HEK293 (cell line): ENCODE data around the gene MAPKAPK3.

Source experiments
- CTCF ChIA-PET: fragments of 350-600 bp; formaldehyde crosslinking; extraction: SDS; loops from one replicate; lab custom pipeline; 2021; ENCODE audit warnings: antibody characterized with exemption; lab: Yijun Ruan, JAX
- POLR2A ChIA-PET: fragments of 300-600 bp; formaldehyde crosslinking; extraction: SDS; loops from one replicate; lab custom pipeline; 2020; ENCODE audit warnings: antibody characterized with exemption, inconsistent platforms; lab: Yijun Ruan, JAX
- H3K27ac ChIP-seq: fragments of 200-500 bp; sonication (Bioruptor generic); 2 replicates; pipeline ENCODE4 v1.5.1; 2014; ENCODE audit warnings: low read depth, low read length, control low read depth, inconsistent platforms; ENCODE audit errors: extremely low read depth
- H3K36me3 ChIP-seq, 2 experiments: fragments of 200-500 bp in 1 of 2; sonication (Bioruptor generic) in 1 of 2; 1 replicate in 1 of 2; 2 replicates in 1 of 2; pipeline ENCODE4 v1.5.1; 2014 to 2017; ENCODE audit warnings: inconsistent platforms in 2 of 2, low read length in 2 of 2; ENCODE audit not compliant: control insufficient read depth in 2 of 2, insufficient read depth in 1 of 2
- H3K4me1 ChIP-seq: fragments of 200-500 bp; sonication (Bioruptor generic); 2 replicates; pipeline ENCODE4 v1.5.1; 2014; ENCODE audit warnings: mild to moderate bottlenecking, low read length, inconsistent platforms; ENCODE audit not compliant: control insufficient read depth, insufficient read depth
- H3K4me3 ChIP-seq: 2 replicates; pipeline ENCODE4 v1.5.1; 2011; ENCODE audit warnings: low read depth, mild to moderate bottlenecking, control low read depth, low read length, moderate library complexity
- H3K9me3 ChIP-seq: fragments of 200-500 bp; sonication (Bioruptor generic); 2 replicates; pipeline ENCODE4 v1.5.1; 2014; ENCODE audit warnings: low read depth, low read length, inconsistent platforms; ENCODE audit not compliant: control insufficient read depth, insufficient read depth
- GLI2 ChIP-seq: fragments of 450-650 bp; formaldehyde crosslinking; IDR thresholded peaks from 2 replicates; pipeline ENCODE4; 2017; ENCODE audit warnings: missing biosample characterization, missing genetic modification characterization, low read depth, borderline replicate concordance
- GLI4 ChIP-seq: fragments of 450-650 bp; formaldehyde crosslinking; IDR thresholded peaks from 2 replicates; pipeline ENCODE4 v1.5.1; 2016; ENCODE audit warnings: missing biosample characterization, missing genetic modification characterization
- GLIS1 ChIP-seq: fragments of 450-650 bp; formaldehyde crosslinking; IDR thresholded peaks from 2 replicates; pipeline ENCODE4 v1.5.1; 2016; ENCODE audit warnings: missing biosample characterization, missing genetic modification characterization
- RBAK ChIP-seq: fragments of 450-650 bp; formaldehyde crosslinking; IDR thresholded peaks from 2 replicates; pipeline ENCODE4 v1.5.1; 2016; ENCODE audit warnings: missing biosample characterization, missing genetic modification characterization
- SP2 ChIP-seq: fragments of 450-650 bp; formaldehyde crosslinking; IDR thresholded peaks from 2 replicates; pipeline ENCODE4 v1.5.1; 2016; ENCODE audit warnings: missing biosample characterization, missing genetic modification characterization
- TRIM28 ChIP-seq: IDR thresholded peaks from 2 replicates; pipeline ENCODE4 v1.6.1; 2011; ENCODE audit warnings: low read length, control low read depth, borderline replicate concordance
- YY2 ChIP-seq: fragments of 450-650 bp; formaldehyde crosslinking; IDR thresholded peaks from 2 replicates; pipeline ENCODE4 v1.5.1; 2016; ENCODE audit warnings: missing biosample characterization, missing genetic modification characterization
- ZBTB17 ChIP-seq: fragments of 450-650 bp; formaldehyde crosslinking; IDR thresholded peaks from 2 replicates; pipeline ENCODE4 v1.5.1; 2016; ENCODE audit warnings: missing biosample characterization, missing genetic modification characterization
- ZBTB48 ChIP-seq: fragments of 450-650 bp; formaldehyde crosslinking; IDR thresholded peaks from 2 replicates; pipeline ENCODE4 v1.5.1; 2016; ENCODE audit warnings: missing biosample characterization, missing genetic modification characterization
- ZBTB6 ChIP-seq: fragments of 450-650 bp; formaldehyde crosslinking; IDR thresholded peaks from 2 replicates; pipeline ENCODE4 v1.5.1; 2017; ENCODE audit warnings: missing biosample characterization, missing genetic modification characterization
- ZNF132 ChIP-seq: fragments of 450-650 bp; formaldehyde crosslinking; IDR thresholded peaks from 2 replicates; pipeline ENCODE4 v1.5.1; 2017; ENCODE audit warnings: missing biosample characterization, missing genetic modification characterization, borderline replicate concordance
- ZNF146 ChIP-seq: fragments of 450-650 bp; formaldehyde crosslinking; IDR thresholded peaks from 2 replicates; pipeline ENCODE4 v1.5.1; 2016; ENCODE audit warnings: missing biosample characterization, missing genetic modification characterization
- ZNF16 ChIP-seq: fragments of 450-650 bp; formaldehyde crosslinking; IDR thresholded peaks from 2 replicates; pipeline ENCODE4 v1.5.1; 2016; ENCODE audit warnings: low read depth, missing biosample characterization, missing genetic modification characterization
- ZNF184 ChIP-seq: fragments of 450-650 bp; IDR thresholded peaks from 2 replicates; pipeline ENCODE4 v1.5.1; 2018; ENCODE audit warnings: missing biosample characterization, mild to moderate bottlenecking, missing genetic modification characterization
- ZNF266 ChIP-seq: fragments of 450-650 bp; formaldehyde crosslinking; IDR thresholded peaks from 2 replicates; pipeline ENCODE4 v1.5.1; 2016; ENCODE audit warnings: missing biosample characterization, missing genetic modification characterization, low read depth
- ZNF292 ChIP-seq: fragments of 450-650 bp; formaldehyde crosslinking; IDR thresholded peaks from 2 replicates; pipeline ENCODE4 v1.5.1; 2016; ENCODE audit warnings: low read depth, missing biosample characterization, missing genetic modification characterization, borderline replicate concordance
- ZNF302 ChIP-seq: fragments of 450-650 bp; formaldehyde crosslinking; IDR thresholded peaks from 2 replicates; pipeline ENCODE4 v1.5.1; 2016; ENCODE audit warnings: missing biosample characterization, missing genetic modification characterization, low read depth
- ZNF473 ChIP-seq: fragments of 450-650 bp; formaldehyde crosslinking; IDR thresholded peaks from 2 replicates; pipeline ENCODE4 v1.5.1; 2017; ENCODE audit warnings: missing biosample characterization, missing genetic modification characterization
- ZNF513 ChIP-seq: fragments of 450-650 bp; IDR thresholded peaks from 2 replicates; pipeline ENCODE4 v1.5.1; 2018; ENCODE audit warnings: missing biosample characterization, missing genetic modification characterization
- ZNF514 ChIP-seq: fragments of 450-650 bp; formaldehyde crosslinking; IDR thresholded peaks from 2 replicates; pipeline ENCODE4 v1.5.1; 2016; ENCODE audit warnings: missing biosample characterization, missing genetic modification characterization
- ZNF544 ChIP-seq: fragments of 450-650 bp; formaldehyde crosslinking; IDR thresholded peaks from 2 replicates; pipeline ENCODE4 v1.5.0; 2017; ENCODE audit warnings: missing biosample characterization, missing genetic modification characterization
- ZNF610 ChIP-seq: fragments of 450-650 bp; formaldehyde crosslinking; IDR thresholded peaks from 2 replicates; pipeline ENCODE4 v1.5.1; 2016; ENCODE audit warnings: missing biosample characterization, missing genetic modification characterization, borderline replicate concordance
- ZNF629 ChIP-seq: fragments of 450-650 bp; formaldehyde crosslinking; IDR thresholded peaks from 2 replicates; pipeline ENCODE4 v1.5.1; 2017; ENCODE audit warnings: missing biosample characterization, missing genetic modification characterization
- ZNF658 ChIP-seq: fragments of 450-650 bp; formaldehyde crosslinking; IDR thresholded peaks from 2 replicates; pipeline ENCODE4; 2016; ENCODE audit warnings: missing biosample characterization, missing genetic modification characterization

Gene MAPKAPK3

GRCh38 chr3:50600841-50601591 lies 15.9 kb upstream of the MAPKAPK3 start (continued):
- 0 out of 2 replicates have a peak, but pooled peaks have one; percentile 24 for TF ChIP-seq ZBTB17 (tag by site-specific recombination)
- TF ChIP-seq YY2 = no peak
- TF ChIP-seq GLI4 (tag by site-specific recombination) = no peak
- peak; percentile 82 for TF ChIP-seq GLIS1 (tag by site-specific recombination)

GRCh38 chr3:50602595-50603191 lies 14.3 kb upstream of the MAPKAPK3 start:
- POLR2A ChIA-PET = no interaction called here
- H3K4me3 ChIP-seq = no peak overlapping the region
- TF ChIP-seq ZBTB6 (tag by site-specific recombination) (no peak), ZNF132 (no peak)
- TF ChIP-seq, all 188 proteins: peak for 0
- Histone ChIP-seq H3K4me1 (no peaks in the 10 kb centered on the region), H3K27ac (no peak overlapping the region), H3K9me3 (no peaks in the 10 kb centered on the region), H3K36me3 (peaks cover 0 to 3% of the 10 kb centered on the region in 2 experiments; a peak in 1 of 3 replicates)
- CTCF ChIA-PET = interaction anchor here (0.6 to 1.2 kb wide), 4 partner anchors 9 to 255 kb away, joined by 3 to 5 read pairs (median 3); partner anchors contain the start of gene CISH

GRCh38 chr3:50603261-50604109 lies 13.5 kb upstream of the MAPKAPK3 start:
- H3K36me3 ChIP-seq = peaks cover 0 to 3% of the 10 kb centered on the region in 2 experiments; a peak in 1 of 3 replicates
- H3K9me3 ChIP-seq = no peaks in the 10 kb centered on the region
- no peak overlapping the region for H3K4me3 ChIP-seq
- ChIA-PET POLR2A (no interaction called here), CTCF (interaction anchor here (0.6 kb wide), 1 partner anchor 57 kb away, joined by 3 read pairs; no protein-coding TSS in a partner anchor)
- H3K4me1 ChIP-seq = no peaks in the 10 kb centered on the region
- TF ChIP-seq ZNF473 = no peak
- TF ChIP-seq, all 188 proteins: peak for 0
- H3K27ac ChIP-seq = no peak overlapping the region

GRCh38 chr3:50604110-50604621 lies 12.8 kb upstream of the MAPKAPK3 start:
- no peak overlapping the region for H3K4me3 ChIP-seq
- ChIA-PET CTCF (interaction anchor here (0.6 to 1.0 kb wide), 2 partner anchors 32 to 56 kb away, joined by 3 to 5 read pairs; no protein-coding TSS in a partner anchor), POLR2A (no interaction called here)
- H3K4me1 ChIP-seq = no peaks in the 10 kb centered on the region
- no peak overlapping the region for H3K27ac ChIP-seq
- H3K36me3 ChIP-seq = peaks cover 0 to 3% of the 10 kb centered on the region in 2 experiments; a peak in 1 of 3 replicates
- H3K9me3 ChIP-seq = no peaks in the 10 kb centered on the region
- TF ChIP-seq SP2 (tag by site-specific recombination) (no peak), ZBTB48 (tag by site-specific recombination) (no peak), ZNF629 (tag by site-specific recombination) (no peak), TRIM28 (no peak), ZNF146 (tag by site-specific recombination) (no peak), ZNF513 (no peak), ZNF514 (no peak), ZNF184 (tag by site-specific recombination) (no peak), ZNF16 (tag by site-specific recombination) (no peak), ZNF610 (tag by site-specific recombination) (no peak), ZNF658 (tag by site-specific recombination) (no peak), ZNF266 (tag by site-specific recombination) (no peak), GLI4 (tag by site-specific recombination) (no peak), ZNF292 (tag by site-specific recombination) (no peak), GLI2 (tag by site-specific recombination) (no peak), RBAK (tag by site-specific recombination) (no peak), ZNF302 (tag by site-specific recombination) (no peak), ZNF544 (tag by site-specific recombination) (no peak)
